Upper lobe of left lung (tissue), 4 donors: ENCODE measurements around the gene NR2C2.

Source experiments
- CTCF ChIP-seq, 6 experiments: fragments of 450-650 bp in 4 of 6; fragments of 200-600 bp in 2 of 6; sonication (generic) in 2 of 6; IDR thresholded peaks; one replicate each; pipeline ENCODE4 v1.5.1; 2016 to 2019; ENCODE audit warnings: antibody characterized with exemption in 6 of 6
- EP300 ChIP-seq, 4 donors: sonication (generic); formaldehyde crosslinking; IDR thresholded peaks; one replicate each; pipeline ENCODE4 v1.5.1; 2017; ENCODE audit warnings: antibody characterized with exemption in 4 of 4, control low read depth in 2 of 4
- POLR2A ChIP-seq, 4 donors: fragments of 450-650 bp; IDR thresholded peaks; one replicate each; pipeline ENCODE4 v1.5.1; 2016 to 2017; ENCODE audit warnings: antibody characterized with exemption in 4 of 4, mild to moderate bottlenecking in 2 of 4
- POLR2AphosphoS5 ChIP-seq, 2 donors: sonication (generic); formaldehyde crosslinking; IDR thresholded peaks; one replicate each; pipeline ENCODE4 v1.5.1; 2017; ENCODE audit warnings: antibody characterized with exemption in 2 of 2

- TF ChIP-seq CTCF (IDR thresholded peaks at IDR 0.05) (peak in 1 of 6 experiments; percentile 28), POLR2A (IDR thresholded peaks at IDR 0.05) (peak in 3 of 4 donors; percentile 80 to 93 (median 85)), POLR2AphosphoS5 (IDR thresholded peaks at IDR 0.05) (peak; percentile 88 to 93), EP300 (IDR thresholded peaks at IDR 0.05) (peak in 1 of 4 donors; percentile 16)
Measured at GRCh38 chr3:15064835-15065549, 117.6 kb downstream of the NR2C2 start, which contains the start of gene MRPS25.
